Measurements from ENCODE around the gene GPR84.

- TF ChIP-seq CTCF (IDR thresholded peaks at IDR 0.05) (no peak), POLR2A (IDR thresholded peaks at IDR 0.05) (no peak), POLR2AphosphoS5 (IDR thresholded peaks at IDR 0.05) (no peak), EP300 (IDR thresholded peaks at IDR 0.05) (no peak)
Measured at GRCh38 chr12:54355104-54355815, 9.0 kb downstream of the GPR84 start.

Measured in sigmoid colon (tissue), 4 donors.